CMK (cell line): ENCODE data around the gene SNRPF.
"Not testable (repeated sequence)": the region's sequence is repeated elsewhere in the genome, so short reads cannot be mapped to it uniquely, and the experiment has no call there.

Experiments
- DNase-seq: peaks from one replicate; pipeline ENCODE4 v3.0.0-alpha.2; 2010; ENCODE audit warnings: low read depth

Gene SNRPF

GRCh38 chr12:95858451-95859343, at the start of gene SNRPF:
SNRPF (plus strand) TSS chr12:95858952; CDS start chr12:95859074, 122 bp downstream.
- DNase-seq = peak; percentile 84

- no peak for DNase-seq
Measured at GRCh38 chr12:95809000-95809680, 49.6 kb upstream of the SNRPF start.

GRCh38 chr12:95810411-95810810, 48.3 kb upstream of the SNRPF start:
- DNase-seq = no peak

DNA sequence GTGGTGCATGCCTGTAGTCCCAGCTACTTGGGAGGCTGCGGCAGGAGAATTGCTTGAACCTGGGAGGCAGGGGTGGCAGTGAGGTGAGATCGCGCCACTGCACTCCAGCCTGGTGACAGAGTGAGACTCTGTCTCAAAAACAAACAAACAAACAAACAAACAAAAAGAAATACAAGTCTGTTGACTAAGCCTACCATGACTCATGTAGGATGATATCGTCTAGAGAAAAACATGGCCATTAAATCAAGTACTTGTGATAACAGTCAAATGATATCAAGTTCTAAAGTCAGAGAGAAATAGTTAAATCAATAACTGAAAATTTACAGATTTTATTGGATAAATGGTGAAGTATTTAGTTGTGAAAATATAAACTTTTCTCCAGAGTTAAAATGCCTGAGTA, 46.6 kb upstream of the SNRPF start:
- DNase-seq = not testable (repeated sequence)

DNA sequence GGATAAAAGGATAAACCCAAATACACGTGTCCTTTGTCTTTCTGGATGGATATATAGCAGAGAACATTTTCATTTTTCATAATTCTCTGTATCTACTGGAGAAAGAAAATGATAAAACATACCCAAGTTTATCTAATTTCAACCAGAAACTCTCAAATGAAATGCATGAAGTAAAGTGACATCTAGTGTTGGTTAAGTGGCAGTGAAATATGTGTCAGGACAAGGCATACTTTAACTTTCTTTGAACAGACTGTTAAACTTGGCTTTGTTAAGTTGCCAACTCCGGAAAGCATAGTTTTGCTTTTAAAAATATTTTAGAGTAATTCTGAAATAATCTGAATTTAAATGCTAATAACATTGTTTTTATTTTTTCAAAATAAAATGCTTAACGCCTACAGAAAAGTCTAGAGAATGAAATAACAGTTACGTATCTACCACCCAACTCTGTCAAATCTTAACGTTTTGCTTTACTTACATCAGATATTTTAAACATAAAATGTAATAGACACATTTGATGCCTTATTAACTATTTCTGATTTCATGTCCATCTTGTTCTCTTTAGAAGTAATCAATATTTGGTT, 43.0 kb upstream of the SNRPF start:
- no peak for DNase-seq

DNA sequence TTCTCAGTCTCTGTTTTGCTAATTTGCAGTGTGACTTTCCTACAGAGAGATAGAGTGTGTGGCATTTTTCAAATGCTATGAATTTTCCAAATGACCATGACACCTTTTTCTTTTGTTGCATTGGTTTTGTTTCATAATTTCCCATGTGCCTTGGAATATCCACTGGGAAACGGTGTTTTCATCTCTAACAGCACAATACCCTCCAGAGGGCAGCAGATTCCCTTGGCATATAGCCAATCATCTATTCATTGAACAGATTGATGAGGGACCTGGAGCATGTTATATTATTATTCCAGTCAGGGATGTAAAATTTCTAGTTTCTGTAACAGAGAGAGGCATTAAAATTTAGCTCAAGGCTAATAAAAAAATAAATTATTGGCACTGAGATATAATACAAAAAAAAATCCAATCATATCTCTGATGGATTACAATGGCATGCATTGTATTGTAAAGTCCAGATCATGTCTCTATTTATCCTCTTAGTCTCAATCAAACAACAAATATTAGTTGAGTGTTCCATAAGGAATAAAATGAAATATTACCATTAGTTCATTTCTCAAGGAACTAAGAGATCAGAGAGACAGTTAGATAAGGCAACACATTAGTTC, 38.6 kb upstream of the SNRPF start:
- DNase-seq = no peak

DNA sequence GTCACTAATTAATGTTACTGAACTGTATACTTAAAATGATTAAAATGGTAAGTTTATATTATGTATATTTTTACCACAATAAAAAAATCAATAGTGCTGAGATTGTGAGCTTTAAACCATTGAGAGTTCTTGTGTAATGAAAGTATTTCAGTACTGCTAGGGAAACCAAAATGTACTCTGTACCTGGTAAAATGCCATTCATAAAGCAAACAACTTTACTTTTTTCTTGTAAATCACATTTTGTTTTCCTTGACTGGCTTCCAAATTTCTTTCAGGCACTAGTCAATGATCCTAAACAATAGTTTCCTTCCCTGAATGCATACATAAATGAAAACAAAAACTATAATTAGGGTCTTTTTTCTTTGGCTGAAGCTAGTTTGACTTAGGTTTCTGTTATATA, 29.4 kb upstream of the SNRPF start:
- no peak for DNase-seq

DNA sequence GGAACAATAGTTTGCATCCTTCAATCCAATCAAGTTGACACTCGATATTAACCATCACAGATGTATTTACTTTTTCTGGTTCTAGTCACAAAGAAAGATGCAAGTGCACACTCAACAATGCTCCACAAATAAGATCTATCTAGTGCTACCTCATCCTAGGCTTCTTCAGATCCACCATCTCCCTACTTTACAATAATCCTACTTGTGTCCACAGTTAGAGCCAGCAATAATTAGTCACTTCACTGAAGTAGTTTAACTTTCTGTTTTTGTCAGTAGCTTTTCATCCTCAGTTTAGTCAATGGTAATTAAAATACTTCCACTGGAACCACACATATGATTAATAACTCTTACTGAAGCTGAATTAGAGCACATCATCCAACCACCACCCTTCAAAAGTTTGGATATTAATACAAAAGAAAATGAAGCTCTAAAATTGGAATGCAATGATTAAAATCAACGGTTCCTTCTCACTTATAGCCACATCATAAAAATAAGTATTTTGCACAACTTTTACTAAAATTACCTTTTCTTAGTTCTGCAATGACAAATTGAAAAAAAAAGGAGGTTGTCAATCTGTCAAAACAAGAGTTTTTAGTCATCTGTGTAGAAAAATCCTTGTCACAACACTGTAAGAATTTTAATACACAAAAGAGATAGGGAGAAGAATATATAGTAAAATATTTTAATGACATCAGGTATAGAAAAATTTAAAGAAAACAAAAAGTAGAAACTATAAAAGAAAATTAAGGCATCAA, 28.2 kb upstream of the SNRPF start:
- DNase-seq = no peak

GRCh38 chr12:95834572-95834971, 24.2 kb upstream of the SNRPF start:
- no peak for DNase-seq

GRCh38 chr12:95836185-95836609, 22.6 kb upstream of the SNRPF start:
- no peak for DNase-seq

DNA sequence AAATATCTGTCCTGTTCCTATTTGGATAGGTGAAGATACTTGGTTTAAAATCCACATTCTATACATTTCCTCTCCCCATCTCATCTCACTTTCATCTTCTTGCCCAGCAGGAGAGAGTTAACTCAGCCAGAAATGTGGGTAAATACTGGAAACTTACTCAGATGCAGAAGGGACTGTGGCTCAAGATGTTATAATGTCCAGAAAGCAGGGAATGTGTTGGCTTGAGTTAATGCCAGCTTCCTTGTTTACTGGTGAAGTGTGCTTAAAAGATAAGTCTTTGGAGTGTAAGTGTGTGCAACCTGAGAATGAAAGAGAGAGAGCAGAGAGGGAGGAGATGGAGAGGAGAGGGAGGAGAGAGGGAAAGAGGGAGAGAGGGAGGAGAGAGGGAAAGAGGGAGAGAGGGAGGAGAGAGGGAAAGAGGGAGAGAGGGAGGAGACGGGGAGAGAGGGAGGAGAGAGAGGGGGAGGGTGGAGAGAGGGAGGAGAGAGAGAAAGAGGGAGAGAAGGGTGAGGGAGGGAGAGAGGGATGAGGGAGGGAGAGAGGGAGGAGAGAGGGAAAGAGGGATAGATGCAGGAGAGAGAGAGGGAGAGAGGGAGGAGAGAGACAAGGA, 22.0 kb upstream of the SNRPF start:
- no peak for DNase-seq

- DNase-seq = no peak
Measured at GRCh38 chr12:95837240-95838038, 21.3 kb upstream of the SNRPF start.

DNA sequence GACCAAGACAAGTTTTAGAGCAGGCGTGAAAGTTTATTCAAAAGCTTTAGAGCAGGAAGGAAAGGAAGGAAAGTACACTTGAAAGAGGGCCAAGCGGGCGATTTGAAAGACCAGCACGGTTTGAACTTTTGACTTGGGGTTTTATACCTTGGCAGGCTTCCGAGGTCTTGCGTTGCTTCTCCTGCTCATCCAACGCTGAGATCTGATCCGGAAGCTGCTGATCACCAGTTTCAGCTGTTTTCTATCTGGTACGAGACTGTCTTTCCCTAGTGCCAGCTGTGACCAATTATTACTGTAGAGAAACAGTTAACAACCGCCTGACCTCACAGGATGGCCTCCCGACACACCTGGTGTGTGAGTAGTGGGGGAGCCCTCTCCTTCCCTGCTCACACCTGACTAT, 20.6 kb upstream of the SNRPF start:
- DNase-seq = no peak

- not testable (repeated sequence) for DNase-seq
Measured at GRCh38 chr12:95842426-95842825, 16.3 kb upstream of the SNRPF start.

DNA sequence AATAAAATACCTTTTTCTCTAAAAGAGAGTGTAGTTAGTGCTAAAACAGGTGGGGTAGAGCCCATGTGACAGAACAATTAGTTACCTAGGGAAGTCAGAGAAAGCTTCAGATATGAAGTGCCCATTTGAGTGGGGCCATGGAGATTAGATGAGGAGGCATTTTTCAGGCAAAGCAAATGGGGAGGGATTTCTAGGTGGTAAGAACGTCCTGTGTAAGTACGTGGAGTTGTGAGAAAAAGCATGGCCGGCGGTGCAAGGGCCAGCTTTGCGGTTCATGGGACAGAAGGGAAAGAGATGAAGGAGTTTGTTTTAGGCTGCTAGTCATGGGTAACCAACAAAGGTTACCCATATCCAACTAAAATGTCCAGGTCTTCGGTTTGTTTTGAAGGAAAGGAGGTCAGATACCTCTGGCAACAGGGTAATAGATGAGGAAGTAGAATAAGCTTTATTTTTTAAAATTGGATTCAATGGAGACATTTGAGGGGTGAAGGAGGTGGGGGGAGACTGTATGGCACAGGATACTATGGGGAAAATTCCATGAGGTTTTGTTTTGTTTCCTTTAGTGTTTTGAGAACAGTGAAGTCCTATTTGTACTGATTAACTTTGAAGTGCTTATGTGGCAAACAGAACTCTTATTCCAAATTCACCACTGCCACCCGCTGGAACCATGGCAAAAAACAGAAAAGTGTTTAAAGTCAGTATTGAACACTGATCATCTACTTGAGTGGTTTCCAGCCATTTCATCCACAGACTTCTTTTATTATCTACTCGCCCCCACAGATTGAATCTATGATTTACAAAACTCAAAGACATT, 10.0 kb upstream of the SNRPF start:
- DNase-seq = no peak

DNA sequence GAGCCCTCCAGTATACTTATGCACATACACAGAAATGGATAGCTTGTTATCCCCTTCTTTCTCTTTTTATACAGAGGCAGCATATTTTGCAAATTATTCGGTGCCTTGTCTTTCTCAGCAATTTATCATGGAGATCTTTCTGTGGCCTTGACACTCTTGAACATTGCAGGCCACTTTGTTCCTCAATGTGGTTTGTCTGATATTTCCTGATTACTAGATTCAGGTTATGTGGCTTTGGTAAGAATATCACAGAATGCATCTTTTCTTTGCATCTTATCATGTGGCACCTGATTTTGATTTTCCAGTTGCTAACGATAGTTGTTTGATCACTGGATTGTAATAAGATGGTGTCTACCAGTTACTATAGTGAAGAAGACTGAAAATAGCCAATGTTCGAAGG, 7.1 kb upstream of the SNRPF start:
- DNase-seq = no peak

- no peak for DNase-seq
Measured at GRCh38 chr12:95852133-95852532, 6.6 kb upstream of the SNRPF start.

- DNase-seq = no peak
Measured at GRCh38 chr12:95857156-95857555, 1.6 kb upstream of the SNRPF start.

GRCh38 chr12:95857799-95858198, 953 bp upstream of the SNRPF start:
- DNase-seq = no peak

DNA sequence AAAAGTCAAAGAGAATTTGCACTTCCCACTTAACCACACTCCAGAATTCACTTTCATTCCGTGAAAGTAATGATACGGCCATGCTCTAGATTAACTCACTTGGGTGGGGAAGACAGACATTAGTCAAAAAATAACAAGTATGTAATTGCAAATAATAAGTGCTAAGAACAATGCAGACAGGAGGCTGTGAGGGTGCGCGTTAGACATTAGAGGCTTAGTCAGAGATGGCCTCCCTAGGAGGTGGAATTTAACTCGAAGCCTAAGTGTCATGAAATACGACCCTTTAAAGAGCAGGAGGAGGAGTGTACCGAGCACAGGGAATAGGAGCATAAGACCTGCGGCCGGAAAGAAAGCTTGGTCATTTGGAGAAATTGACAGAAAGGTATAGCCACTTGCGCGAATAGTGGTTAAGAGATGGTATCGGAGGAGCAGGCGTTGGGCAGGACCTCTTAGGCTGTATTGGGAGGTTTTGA, 628 bp downstream of the SNRPF start:
- no peak for DNase-seq
